Kidney epithelial cell (primary cell): ENCODE results near the gene ANKRD16. TPM values are rescaled to one million over a fixed set of nuclear protein-coding genes. Genes with fewer than 3 reads are reported as not detected.

Source experiments
- DNase-seq: peaks from one replicate; pipeline ENCODE4 v3.0.0-alpha.2; 2010; ENCODE audit warnings: low read depth
- H3K27me3 ChIP-seq: 2 replicates; pipeline ENCODE4 v1.6.0; 2011; ENCODE audit warnings: low read length; ENCODE audit not compliant: control insufficient read depth, insufficient read depth
- H3K36me3 ChIP-seq: 2 replicates; pipeline ENCODE4 v1.5.1; 2011; ENCODE audit warnings: low read length; ENCODE audit not compliant: control insufficient read depth, insufficient read depth
- H3K4me3 ChIP-seq: 2 replicates; pipeline ENCODE4 v1.5.1; 2011; ENCODE audit warnings: low read depth, mild to moderate bottlenecking, control low read depth, low read length
- CTCF ChIP-seq: IDR thresholded peaks from 2 replicates; pipeline ENCODE4 v1.5.1; 2011; ENCODE audit warnings: mild to moderate bottlenecking, moderate library complexity, low read length, control low read depth, inconsistent platforms; ENCODE audit not compliant: insufficient read depth, poor library complexity, severe bottlenecking
- total RNA-seq: library from RNA; depleted of rRNA; stranded (reverse); fragments of >200 nt; gene quantifications from 2 replicates; pipeline ENCODE4 v1.2.3, GENCODE V29; 2015

ANKRD16 gene
- total RNA-seq, result 7.0 and 7.9 TPM in 2 replicates

GRCh38 chr10:5889624-5890451 is at the start of gene ANKRD16, which contains the start of gene FBH1:
Gene ANKRD16 (minus strand): TSS chr10:5889893. CDS start chr10:5889354, 539 bp downstream.
Gene FBH1 (plus strand): TSS chr10:5890243. CDS start chr10:5890346, 103 bp downstream.
- Histone ChIP-seq H3K36me3 (peaks cover under 1% of the 10 kb centered on the region), H3K27me3 (no peaks in the 10 kb centered on the region), H3K4me3 (peak within 1 kb of the TSS; percentile 86)
- DNase-seq, result peak; percentile 67
- TF ChIP-seq CTCF, result no peak

GRCh38 chr10:5938291-5938690 is 48.6 kb upstream of the ANKRD16 start:
- Histone ChIP-seq H3K27me3 (no peaks in the 10 kb centered on the region), H3K4me3 (no peak overlapping the region), H3K36me3 (peaks cover 1% of the 10 kb centered on the region)
- no peak for TF ChIP-seq CTCF
- DNase-seq, result no peak

GRCh38 chr10:5937016-5937415 is 47.3 kb upstream of the ANKRD16 start:
- H3K27me3 ChIP-seq, result no peaks in the 10 kb centered on the region
- DNase-seq, result no peak
- peaks cover 1% of the 10 kb centered on the region for H3K36me3 ChIP-seq
- H3K4me3 ChIP-seq, result no peak overlapping the region
- no peak for TF ChIP-seq CTCF

- Histone ChIP-seq H3K36me3 (peaks cover 1% of the 10 kb centered on the region), H3K4me3 (no peak overlapping the region)
- no peak for TF ChIP-seq CTCF
Measured at GRCh38 chr10:5935628-5936027, 45.9 kb upstream of the ANKRD16 start.

GRCh38 chr10:5933909-5934546 is 44.3 kb upstream of the ANKRD16 start:
- no peak for TF ChIP-seq CTCF
- Histone ChIP-seq H3K4me3 (no peak overlapping the region), H3K27me3 (no peaks in the 10 kb centered on the region), H3K36me3 (peaks cover 1% of the 10 kb centered on the region)
- no peak for DNase-seq

More at GRCh38 chr10:5935628-5936027, 45.9 kb upstream of the ANKRD16 start:
- no peak for DNase-seq
- no peaks in the 10 kb centered on the region for H3K27me3 ChIP-seq
